Measurements from ENCODE around the gene PRMT9. TPM values are rescaled to one million over a fixed set of nuclear protein-coding genes. Genes with fewer than 3 reads are reported as not detected.

The PRMT9 gene
- total RNA-seq, 2 donors from 2014 or later, result 4.9 to 6.4 TPM

- DNase-seq, result no peak
- H3K27ac ChIP-seq, result no peak overlapping the region
- H3K9ac ChIP-seq (ENCODE audit: low read depth in 2 of 2, low read length in 2 of 2), result no peak overlapping the region
- no peaks in the 10 kb centered on the region for H3K4me1 ChIP-seq
- H3K9me3 ChIP-seq, result no peaks in the 10 kb centered on the region
- H3K36me3 ChIP-seq, result no peaks in the 10 kb centered on the region
- intact Hi-C loops (cut with DNase I), result no loop called here
- no peaks in the 10 kb centered on the region for H3K27me3 ChIP-seq
- no peak for TF ChIP-seq CTCF (IDR thresholded peaks at IDR 0.05)
- H3K4me3 ChIP-seq, result no peak overlapping the region
Measured at GRCh38 chr4:147640331-147640730, 43.6 kb downstream of the PRMT9 start.

- intact Hi-C loops (cut with DNase I), result no loop called here
- H3K36me3 ChIP-seq, result no peaks in the 10 kb centered on the region
- no peak overlapping the region for H3K9ac ChIP-seq (ENCODE audit: low read depth in 2 of 2, low read length in 2 of 2)
- no peaks in the 10 kb centered on the region for H3K4me1 ChIP-seq
- no peak for DNase-seq
- no peak for TF ChIP-seq CTCF (IDR thresholded peaks at IDR 0.05)
- no peaks in the 10 kb centered on the region for H3K9me3 ChIP-seq
- no peak overlapping the region for H3K27ac ChIP-seq
- H3K27me3 ChIP-seq, result no peaks in the 10 kb centered on the region
- no peak overlapping the region for H3K4me3 ChIP-seq
Measured at GRCh38 chr4:147639388-147639787, 44.6 kb downstream of the PRMT9 start.

GRCh38 chr4:147638942-147639341 is 45.0 kb downstream of the PRMT9 start:
- Histone ChIP-seq H3K4me1 (no peaks in the 10 kb centered on the region), H3K4me3 (no peak overlapping the region), H3K27ac (no peak overlapping the region), H3K9me3 (no peaks in the 10 kb centered on the region), H3K9ac (ENCODE audit: low read depth in 2 of 2, low read length in 2 of 2) (no peak overlapping the region), H3K36me3 (no peaks in the 10 kb centered on the region), H3K27me3 (no peaks in the 10 kb centered on the region)
- TF ChIP-seq CTCF (IDR thresholded peaks at IDR 0.05), result no peak
- DNase-seq, result no peak
- intact Hi-C loops (cut with DNase I), result no loop called here

GRCh38 chr4:147638365-147638764 is 45.6 kb downstream of the PRMT9 start:
- TF ChIP-seq CTCF (IDR thresholded peaks at IDR 0.05), result no peak
- no peak for DNase-seq
- Histone ChIP-seq H3K4me3 (no peak overlapping the region), H3K9me3 (no peaks in the 10 kb centered on the region), H3K27me3 (no peaks in the 10 kb centered on the region), H3K9ac (ENCODE audit: low read depth in 2 of 2, low read length in 2 of 2) (no peak overlapping the region), H3K4me1 (no peaks in the 10 kb centered on the region), H3K36me3 (no peaks in the 10 kb centered on the region), H3K27ac (no peak overlapping the region)
- intact Hi-C loops (cut with DNase I), result no loop called here

GRCh38 chr4:147635348-147635747 is 48.6 kb downstream of the PRMT9 start:
- H3K36me3 ChIP-seq, result no peaks in the 10 kb centered on the region
- no peak overlapping the region for H3K9ac ChIP-seq (ENCODE audit: low read depth in 2 of 2, low read length in 2 of 2)
- H3K4me1 ChIP-seq, result no peaks in the 10 kb centered on the region
- no peaks in the 10 kb centered on the region for H3K27me3 ChIP-seq
- H3K4me3 ChIP-seq, result no peak overlapping the region
- H3K9me3 ChIP-seq, result no peaks in the 10 kb centered on the region
- no peak for TF ChIP-seq CTCF (IDR thresholded peaks at IDR 0.05)
- intact Hi-C loops (cut with DNase I), result no loop called here
- H3K27ac ChIP-seq, result no peak overlapping the region
- DNase-seq, result no peak

- TF ChIP-seq CTCF (IDR thresholded peaks at IDR 0.05), result no peak
- Histone ChIP-seq H3K27me3 (no peaks in the 10 kb centered on the region), H3K4me1 (no peaks in the 10 kb centered on the region), H3K9me3 (no peaks in the 10 kb centered on the region), H3K27ac (no peak overlapping the region), H3K9ac (ENCODE audit: low read depth in 2 of 2, low read length in 2 of 2) (no peak overlapping the region), H3K36me3 (no peaks in the 10 kb centered on the region), H3K4me3 (no peak overlapping the region)
- intact Hi-C loops (cut with DNase I), result no loop called here
- no peak for DNase-seq
Measured at GRCh38 chr4:147633643-147634042, 50.3 kb downstream of the PRMT9 start.
